HT1080 (cell line): ENCODE data around the gene SLC35F1. TPM values are rescaled to one million over a fixed set of nuclear protein-coding genes. Genes with fewer than 3 reads are reported as not detected.

Source experiments
- DNase-seq: peaks from one replicate; pipeline ENCODE4 v3.0.0-alpha.2; 2015; ENCODE audit warnings: low read depth
- total RNA-seq: library from RNA; depleted of rRNA; stranded (reverse); fragments of >200 nt; shearing (Covaris generic); gene quantifications from 2 replicates; pipeline ENCODE4 v1.2.3, GENCODE V29; 2014

Gene SLC35F1
- total RNA-seq, 1 experiment from 2014 or later, result 0.05 TPM

DNA sequence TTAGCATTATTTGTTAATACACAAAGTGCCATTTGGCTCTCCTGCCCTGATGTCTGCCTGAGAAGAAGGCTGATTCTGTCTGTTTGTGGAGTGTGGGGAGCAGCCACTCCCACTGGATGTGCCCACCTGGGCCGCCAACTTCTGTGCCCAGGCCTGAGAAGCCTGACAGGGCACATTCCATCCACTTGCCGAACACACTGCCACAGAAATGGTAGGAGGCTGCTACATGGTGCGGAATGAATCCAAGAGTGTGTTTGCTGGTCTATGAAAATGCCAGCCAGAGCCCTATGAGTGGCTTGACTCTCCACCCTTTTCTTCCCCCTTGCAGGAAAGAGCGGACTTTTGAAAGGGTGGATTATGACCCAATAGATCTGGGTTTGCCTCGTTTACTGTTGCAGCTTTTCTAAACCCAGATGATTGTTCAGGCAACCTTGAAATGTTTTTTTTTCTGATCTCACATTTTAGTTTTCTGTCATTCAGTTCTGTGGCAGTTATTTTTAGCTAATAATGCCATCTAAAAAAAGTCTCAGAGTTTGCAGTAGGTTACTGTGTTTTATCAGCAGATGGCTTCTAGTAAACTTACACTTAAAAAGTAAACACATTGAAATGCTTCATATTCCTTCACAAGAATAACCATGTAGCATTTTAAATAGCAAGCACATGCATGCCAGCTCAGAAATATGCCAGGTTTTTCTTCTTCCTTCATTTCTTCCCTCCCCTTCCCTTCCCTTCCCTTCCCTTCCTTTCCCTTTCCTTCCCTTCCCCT, 196.5 kb downstream of the SLC35F1 start:
- DNase-seq, result no peak

- no peak for DNase-seq
These were observed 215.2 kb downstream of the SLC35F1 start for GRCh38 chr6:118122161-118122725.

- DNase-seq, result no peak
These were observed 215.7 kb downstream of the SLC35F1 start for GRCh38 chr6:118122801-118123200.

GRCh38 chr6:118123503-118124037, 216.5 kb downstream of the SLC35F1 start:
- DNase-seq, result no peak

GRCh38 chr6:118124851-118125250, 217.8 kb downstream of the SLC35F1 start:
- no peak for DNase-seq

DNA sequence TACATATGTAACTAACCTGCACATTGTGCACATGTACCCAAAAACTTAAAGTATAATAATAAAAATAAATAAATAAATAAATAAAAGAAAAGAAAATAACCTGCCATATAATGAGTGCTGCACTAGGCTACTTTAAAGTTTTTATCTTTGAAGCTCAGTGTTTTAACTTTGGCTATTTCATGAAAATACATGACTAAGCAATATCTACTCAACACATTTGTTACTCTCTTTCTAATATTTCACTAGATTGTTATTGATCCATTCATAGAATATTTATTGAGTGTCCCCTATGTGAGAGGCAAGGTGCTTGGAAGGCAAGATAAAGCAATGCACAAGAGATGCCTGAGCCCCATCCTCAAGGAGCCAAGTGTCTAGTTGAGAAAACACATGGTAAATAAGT, 221.7 kb downstream of the SLC35F1 start:
- DNase-seq, result no peak

DNA sequence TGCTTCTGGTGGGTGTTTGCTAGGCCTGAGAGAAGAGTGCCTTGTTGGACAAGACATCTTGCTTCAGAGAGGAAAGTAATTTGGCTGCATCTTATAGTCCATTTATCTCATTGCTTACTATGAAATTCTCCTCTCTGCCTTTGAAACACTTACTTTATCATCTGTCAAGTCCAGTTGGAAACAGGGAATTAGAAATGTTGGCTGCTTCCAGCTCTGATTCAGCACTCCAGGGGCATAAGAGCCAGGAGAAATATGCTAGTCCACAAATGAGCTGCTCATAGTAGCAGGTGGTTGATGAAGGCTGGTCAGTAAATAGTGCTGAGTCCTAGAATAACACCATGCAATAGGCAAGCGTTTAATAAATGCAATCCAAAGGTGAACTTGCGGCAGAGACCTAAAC, 227.1 kb downstream of the SLC35F1 start:
- DNase-seq, result no peak

GRCh38 chr6:118134736-118135135, 227.7 kb downstream of the SLC35F1 start:
- DNase-seq, result no peak

- no peak for DNase-seq
These were observed 228.3 kb downstream of the SLC35F1 start for GRCh38 chr6:118135371-118135770.

GRCh38 chr6:118141211-118141610, 234.1 kb downstream of the SLC35F1 start:
- DNase-seq, result no peak

DNA sequence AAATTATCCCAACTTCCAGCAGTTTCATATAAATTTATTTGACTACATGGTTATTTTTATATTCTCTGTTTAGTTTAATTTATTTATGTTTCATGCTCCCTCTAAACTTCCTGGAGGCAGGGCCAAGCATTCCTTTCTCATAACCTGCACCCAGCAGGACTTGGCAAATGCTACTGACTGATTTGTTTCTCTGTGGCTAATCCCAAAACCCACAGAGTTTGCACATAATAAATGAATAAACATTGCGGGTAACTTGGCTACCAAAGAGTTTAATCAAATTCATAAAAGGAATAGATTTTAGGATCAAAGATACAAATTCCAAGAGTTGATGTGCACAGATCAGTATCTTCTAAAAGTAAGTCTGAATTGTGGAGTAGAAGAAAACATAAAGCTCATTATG, 239.5 kb downstream of the SLC35F1 start:
- DNase-seq, result no peak

DNA sequence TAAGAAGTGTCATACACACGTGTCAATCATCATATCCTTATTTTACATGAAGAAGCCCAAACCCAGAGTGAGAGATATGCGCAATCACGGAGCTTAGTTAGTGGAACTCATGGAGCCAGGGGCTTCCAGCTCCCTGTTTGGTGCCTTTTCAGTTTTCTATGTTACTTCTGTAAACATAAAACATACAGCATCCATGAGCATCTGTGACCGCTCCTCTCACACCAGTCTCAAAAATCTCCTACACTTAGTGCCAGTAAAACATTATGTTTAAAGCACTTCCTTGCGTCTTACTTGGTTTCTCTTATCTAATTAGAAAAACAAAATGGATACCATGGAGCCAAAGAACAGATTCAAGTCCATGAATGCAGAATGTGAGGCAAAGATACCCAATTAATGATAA, 240.4 kb downstream of the SLC35F1 start:
- no peak for DNase-seq

- DNase-seq, result no peak
These were observed 241.5 kb downstream of the SLC35F1 start for GRCh38 chr6:118148561-118148960.

GRCh38 chr6:118152524-118152923, 245.5 kb downstream of the SLC35F1 start:
- no peak for DNase-seq

- DNase-seq, result no peak
These were observed 254.3 kb downstream of the SLC35F1 start for GRCh38 chr6:118161343-118161742.

DNA sequence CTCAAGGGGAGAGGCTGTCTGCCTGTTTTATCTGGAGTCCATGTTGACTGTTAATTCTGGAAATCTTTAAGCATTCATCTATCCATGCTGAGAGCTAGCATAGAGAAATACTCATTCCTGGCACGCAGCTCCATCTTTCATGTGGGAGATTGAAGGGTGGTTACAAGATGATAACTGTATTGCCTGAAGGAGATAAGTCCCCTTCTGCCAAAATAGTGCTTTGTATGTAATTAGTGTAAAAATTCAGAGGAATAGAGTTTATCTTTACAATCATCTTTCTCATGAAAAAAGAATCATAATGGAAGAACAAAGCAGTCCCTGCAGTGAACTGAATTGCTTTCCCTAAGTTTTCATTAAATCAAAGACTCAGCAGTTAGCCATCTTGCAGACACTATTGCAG, 256.5 kb downstream of the SLC35F1 start:
- no peak for DNase-seq

GRCh38 chr6:118165500-118165899, 258.4 kb downstream of the SLC35F1 start:
- DNase-seq, result no peak

GRCh38 chr6:118168421-118168820, 261.4 kb downstream of the SLC35F1 start:
- DNase-seq, result peak; percentile 18

- DNase-seq, result no peak
These were observed 264.8 kb downstream of the SLC35F1 start for GRCh38 chr6:118171852-118172251.

DNA sequence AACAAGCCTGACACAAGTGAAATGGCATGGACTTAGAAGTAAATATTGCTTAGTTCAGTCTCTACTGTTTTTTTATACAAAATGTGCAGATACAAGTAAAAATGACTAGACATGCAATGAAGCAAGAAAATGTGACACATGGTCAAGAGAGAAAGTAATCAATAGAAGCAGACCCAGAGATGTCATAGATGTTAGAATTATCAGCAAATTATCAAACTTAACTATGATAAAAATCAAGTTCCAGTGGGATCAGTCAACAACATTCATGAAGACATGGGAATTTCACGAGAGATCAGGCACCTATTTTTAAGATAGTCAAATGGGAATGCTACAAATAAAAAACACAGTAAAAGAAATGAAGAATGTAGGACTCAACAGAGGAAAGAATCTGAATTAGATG, 267.0 kb downstream of the SLC35F1 start:
- DNase-seq, result no peak

DNA sequence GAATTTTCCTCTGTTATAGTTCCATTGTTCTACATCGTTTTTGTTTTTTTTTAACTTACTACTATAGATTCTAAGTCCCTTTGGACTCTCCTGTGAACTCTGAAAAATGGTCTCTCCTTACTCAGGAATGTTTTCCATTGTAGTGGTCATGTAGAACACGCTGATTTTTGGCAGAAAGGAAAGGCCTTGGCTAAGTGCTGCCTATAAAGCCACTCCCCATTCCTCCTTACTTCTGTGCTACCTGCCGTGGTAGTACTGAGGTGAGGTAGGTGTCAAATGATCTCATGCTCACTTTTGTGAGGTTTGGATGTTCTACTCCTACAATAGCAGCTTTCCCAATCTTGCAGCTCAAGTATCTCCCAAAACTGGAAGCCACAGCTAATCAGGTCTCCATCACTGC, 270.7 kb downstream of the SLC35F1 start:
- no peak for DNase-seq

- DNase-seq, result no peak
These were observed 272.0 kb downstream of the SLC35F1 start for GRCh38 chr6:118179048-118179447.
